ENCODE measurements around the gene MTCH2. TPM values are rescaled to one million over a fixed set of nuclear protein-coding genes. Genes with fewer than 3 reads are reported as not detected.

MTCH2 gene
- polyA plus RNA-seq, 3 donors = 22.6 to 72.4 (median 53.0) TPM

DNA sequence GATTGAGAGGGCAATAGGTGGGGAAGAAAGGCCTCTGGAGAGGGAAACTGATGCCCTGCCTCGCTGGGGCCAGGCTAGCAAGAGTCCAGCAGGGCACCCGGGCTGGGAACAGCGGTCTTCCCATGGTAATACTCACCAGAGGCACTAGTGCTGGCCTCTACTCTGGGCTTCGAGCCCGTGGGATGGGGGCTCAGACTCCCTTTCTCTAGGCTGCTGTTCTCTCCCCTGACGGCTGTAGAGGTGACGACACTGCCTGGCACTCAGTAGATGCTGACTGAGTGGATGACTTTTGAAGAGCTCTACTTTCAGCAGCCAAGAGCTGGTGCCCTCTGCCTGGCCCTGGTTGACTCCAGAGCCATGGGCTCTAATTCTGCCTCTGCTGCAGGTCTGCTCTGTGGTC, 47.3 kb downstream of the MTCH2 start:
- 61 to 79% (median 73%) methylated on average over 7 of the region's 7 CpGs for WGBS, 3 donors
- H3K27ac ChIP-seq (ENCODE audit: low read depth, low read length) = no peak overlapping the region

DNA sequence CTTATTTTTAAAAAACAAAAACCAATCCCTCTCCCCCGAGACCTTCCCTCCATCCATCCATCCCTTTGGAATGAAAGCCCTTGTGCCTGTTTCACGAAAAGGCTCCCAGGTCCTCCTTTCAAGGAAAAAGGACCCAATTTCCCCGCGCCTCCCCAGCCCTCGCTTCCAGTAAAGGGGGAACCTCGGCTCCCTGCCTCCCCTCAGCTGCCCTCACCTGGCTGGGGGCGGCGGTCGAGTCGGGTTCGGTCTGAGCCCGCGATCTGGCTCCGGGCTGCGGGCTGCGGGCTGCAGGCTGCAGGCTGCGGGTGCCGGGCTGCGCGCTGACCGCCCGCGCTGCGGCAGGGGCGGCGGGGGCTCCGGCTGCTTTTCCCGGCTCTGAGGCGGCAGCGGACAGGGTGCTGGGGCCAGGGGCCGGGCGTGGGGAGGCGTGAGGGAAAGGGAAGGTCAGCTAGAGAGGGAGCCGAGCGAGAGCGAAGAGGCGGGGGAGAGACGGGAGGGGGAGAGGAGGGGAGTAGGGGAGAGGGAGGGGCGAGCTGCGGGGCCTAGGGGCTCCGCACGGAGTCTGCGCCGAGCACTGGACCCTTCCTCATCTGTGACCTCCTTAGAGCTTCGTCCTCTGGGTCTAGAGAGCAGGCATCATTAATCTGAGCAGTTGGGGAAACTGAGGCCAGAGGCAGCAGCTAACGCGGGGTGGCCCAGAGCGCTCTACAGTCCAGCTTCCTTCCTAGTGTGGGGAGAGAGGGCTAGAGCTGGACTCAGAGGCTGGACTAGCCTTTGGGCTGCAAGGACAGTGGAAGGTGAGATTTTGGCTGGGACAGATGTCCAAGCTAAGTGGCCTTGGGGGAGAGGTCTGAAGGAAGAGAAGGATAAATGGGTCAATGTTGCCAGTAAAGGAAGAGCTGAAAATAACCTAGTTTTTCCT, 48.2 kb downstream of the MTCH2 start, which contains the start of gene C1QTNF4:
C1QTNF4 (minus strand) TSS at position 478 of the 922 bp plus-strand sequence. CDS start 3,601 bp downstream, outside the sequence.
- 3 to 5% (median 3%) methylated on average over 47 to 48 of the region's 48 CpGs for WGBS, 3 donors

DNA sequence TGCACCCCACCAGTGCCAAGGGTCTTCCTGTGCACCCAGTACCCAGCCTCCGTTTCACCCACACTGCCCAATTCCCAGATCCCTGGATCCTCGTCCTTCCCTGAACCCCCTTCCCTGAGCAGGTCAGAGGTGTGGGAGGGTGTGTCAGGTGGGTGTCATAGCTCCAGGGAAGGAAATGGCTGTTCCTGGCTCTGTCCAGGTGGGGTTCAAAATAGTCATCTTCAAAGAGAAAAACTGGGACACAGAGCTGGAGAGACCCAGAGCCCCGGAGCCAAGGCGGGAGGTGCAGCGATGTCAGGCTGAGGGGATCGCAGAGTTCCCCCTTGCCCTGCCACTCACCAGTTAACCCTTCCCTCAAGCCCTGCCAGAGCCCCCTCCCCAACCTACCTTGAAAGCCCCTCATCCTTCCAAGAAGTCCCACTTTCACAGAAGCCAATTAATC, 48.8 kb downstream of the MTCH2 start:
- 4 to 22% (median 12%) methylated on average over 5 to 6 of the region's 6 CpGs for whole genome bisulfite sequencing, 3 donors
- H3K27ac ChIP-seq (ENCODE audit: low read depth, low read length) = no peak overlapping the region

More for the DNA sequence above, 48.2 kb downstream of the MTCH2 start, which contains the start of gene C1QTNF4:
- no peak within 1 kb of the TSS for H3K27ac ChIP-seq (ENCODE audit: low read depth, low read length)

DNA sequence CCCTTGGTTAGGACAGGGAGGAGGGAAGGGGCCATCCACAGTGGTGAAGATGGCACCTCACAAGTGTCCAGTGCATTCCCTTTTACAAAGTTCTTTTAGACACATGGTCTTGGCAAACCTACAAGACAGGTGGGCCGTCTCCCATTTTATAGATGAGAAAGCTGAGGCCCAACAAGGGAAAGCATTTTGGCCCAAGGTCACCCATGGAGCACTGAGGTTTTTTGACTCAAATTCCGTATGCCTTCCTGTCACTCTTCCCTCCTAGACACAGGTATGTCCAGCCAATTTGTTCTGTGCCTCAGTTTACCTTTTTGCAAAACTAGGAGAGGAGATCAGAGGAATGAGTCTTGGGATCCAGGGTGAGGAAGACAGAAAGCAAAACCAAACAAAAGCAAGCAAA, 49.4 kb downstream of the MTCH2 start:
- H3K27ac ChIP-seq (ENCODE audit: low read depth, low read length) = no peak overlapping the region
- WGBS, 3 donors = 53 to 80% (median 76%) methylated on average over 2 of the region's 2 CpGs

DNA sequence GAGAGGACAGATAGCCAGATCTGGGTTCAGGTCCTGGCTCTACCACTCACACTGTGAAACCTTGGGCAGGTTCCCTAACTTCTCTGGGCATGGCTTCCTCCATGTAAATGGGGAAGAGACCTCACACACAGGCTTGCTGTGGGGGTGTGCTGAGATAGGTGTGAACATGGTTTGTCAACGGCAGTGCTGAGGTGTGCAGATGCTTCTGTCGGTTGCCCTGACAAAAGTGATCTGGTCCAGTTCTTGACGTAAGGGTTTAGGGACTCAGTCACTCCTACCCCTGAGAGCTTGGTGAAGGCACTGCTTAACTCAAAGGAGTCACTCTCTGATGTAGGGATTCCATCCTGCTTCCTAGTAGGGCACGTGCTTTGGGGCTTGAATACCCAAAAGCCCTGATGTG, 50.1 kb downstream of the MTCH2 start:
- WGBS, 3 donors = 58 to 69% (median 66%) methylated on average over 4 of the region's 4 CpGs
- no peak overlapping the region for H3K27ac ChIP-seq (ENCODE audit: low read depth, low read length)

DNA sequence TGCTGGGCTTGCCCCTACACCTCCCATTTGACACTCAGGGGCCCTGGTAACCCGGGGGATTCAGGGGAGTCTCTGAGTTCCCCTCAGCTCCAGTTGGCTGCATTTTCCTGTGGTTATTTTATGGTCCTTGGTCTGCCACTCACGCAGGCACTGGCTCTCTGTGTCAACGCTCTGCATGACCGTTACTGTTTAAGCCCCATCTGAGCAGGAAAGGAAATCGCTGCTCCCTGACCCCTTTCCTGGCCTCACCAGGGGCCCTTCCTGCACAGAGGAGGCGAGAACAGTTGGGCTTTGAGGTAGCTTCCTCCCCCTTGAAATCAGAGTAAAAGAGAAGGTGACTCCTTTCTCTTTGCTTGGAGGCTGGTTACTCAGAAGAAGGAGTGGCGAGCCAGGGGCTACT, 50.6 kb downstream of the MTCH2 start:
- WGBS, 3 donors = 36 to 53% (median 39%) methylated on average over 7 of the region's 7 CpGs

DNA sequence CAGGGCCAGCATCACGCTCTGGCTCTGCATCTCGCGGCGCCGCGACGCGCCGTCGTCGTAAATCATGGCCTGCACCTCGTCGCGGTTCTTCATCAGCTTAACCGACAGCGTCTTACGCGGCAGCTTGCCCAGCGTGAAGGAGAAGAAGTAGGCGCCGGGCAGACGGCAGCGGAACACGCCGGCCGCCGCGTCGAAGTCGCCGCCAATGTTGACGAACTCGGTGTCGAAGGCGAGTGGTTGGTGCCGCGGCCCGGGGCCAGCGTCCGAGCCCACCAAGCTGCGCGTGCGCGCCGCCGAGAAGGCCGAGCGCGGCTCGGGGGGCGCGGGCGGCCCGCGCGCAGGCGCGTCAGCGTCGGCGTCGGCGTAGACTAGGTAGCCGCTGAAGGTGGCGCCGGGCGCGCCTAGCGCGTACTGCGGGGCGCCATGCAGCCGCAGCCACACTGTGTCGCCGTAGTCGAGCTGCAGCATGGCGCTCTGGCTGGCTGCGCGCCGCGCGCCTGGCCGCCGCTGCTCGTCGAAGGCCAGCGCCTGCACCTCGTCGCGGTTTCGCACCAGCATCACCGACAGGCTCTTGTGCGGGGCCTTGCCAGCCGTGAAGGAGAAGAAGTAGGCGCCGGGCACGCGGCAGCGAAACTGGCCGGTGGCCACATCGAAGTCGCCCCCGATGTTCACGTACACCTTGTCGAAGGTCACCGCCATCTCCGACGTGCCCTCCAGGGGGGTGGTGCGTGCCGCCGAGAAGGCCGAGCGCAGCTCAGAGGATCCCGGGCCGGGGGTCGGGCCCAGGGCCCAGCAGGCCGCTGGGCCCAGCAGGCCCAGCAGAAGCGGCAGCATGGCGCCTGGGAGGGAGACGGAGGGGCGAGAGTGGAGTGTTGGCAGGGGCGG, 52.1 kb downstream of the MTCH2 start:
- no peak overlapping the region for H3K27ac ChIP-seq (ENCODE audit: low read depth, low read length)
- 35 to 66% (median 59%) methylated on average over 99 to 122 of the region's 122 CpGs for WGBS, 3 donors

More for the DNA sequence above, 50.6 kb downstream of the MTCH2 start:
- H3K27ac ChIP-seq (ENCODE audit: low read depth, low read length) = no peak overlapping the region

DNA sequence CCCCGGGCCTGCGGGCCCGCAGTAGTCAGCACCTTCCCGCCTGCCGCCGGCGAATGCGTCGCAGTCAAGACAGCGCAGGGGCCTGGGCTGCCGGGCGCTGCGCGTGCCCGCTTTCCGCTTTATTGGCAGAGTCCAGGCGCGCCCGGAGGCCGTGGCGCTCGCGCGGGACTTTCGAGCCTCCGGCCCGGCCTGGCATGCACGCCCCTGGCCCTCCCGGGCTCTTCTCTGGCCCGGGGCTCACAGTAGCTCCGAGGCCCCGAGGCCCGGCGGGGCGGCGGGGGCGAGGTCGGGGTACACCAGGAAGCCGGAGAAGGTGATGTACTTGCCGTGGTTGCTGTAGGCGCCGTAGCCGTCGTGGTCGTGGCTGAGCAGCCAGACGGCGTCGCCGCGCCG, 52.8 kb downstream of the MTCH2 start:
- 53 to 73% (median 65%) methylated on average over 38 to 51 of the region's 51 CpGs for WGBS, 3 donors
- H3K27ac ChIP-seq (ENCODE audit: low read depth, low read length) = no peak overlapping the region

DNA sequence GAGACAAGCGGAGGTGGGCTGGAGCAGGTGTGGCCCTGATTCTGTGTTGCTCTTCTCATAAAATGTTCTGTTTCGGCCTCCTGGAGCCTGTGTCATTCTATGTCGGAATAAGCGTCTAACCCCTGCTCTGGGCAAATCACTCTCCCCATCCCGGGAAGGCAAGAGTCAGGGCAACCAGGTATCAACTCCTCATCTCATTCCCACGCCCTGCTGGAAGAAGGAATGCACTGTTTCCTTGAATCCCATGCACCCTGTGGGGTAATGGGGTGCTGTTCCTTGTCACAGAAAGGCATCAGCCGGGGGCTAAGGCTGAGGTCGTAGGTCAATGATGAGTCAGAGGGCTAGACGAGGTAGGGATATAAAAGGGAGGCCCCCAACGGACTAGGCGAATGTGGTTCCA, 53.2 kb downstream of the MTCH2 start:
- no peak overlapping the region for H3K27ac ChIP-seq (ENCODE audit: low read depth, low read length)
- WGBS, 3 donors = 88 to 91% (median 90%) methylated on average over 11 of the region's 11 CpGs

DNA sequence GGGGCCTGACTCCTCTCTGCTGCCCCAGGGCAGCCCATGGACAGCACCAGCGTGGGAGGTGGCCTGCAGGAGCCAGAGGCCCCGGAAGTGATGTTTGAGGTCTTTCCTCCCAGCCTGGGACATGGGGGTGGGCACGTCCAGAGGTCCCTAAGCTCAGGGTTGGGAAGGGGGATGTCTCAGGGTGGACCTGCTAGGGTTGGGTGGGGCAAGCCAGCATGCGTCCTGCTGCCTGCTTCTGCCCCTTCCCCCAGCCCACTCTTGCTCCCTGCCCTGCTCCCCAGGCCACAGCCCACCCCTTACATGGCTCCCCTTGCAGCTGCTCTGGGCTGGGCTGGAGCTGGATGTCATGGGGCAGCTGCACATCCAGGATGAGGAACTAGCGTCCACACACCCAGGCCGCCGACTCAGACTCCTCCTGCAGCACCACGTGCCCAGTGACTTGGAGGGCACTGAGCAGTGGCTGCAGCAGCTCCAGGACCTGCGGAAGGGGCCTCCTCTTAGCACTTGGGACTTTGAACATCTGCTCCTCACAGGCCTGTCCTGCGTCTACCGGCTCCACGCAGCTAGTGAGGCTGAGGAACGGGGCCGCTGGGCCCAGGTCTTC, 54.5 kb downstream of the MTCH2 start:
- WGBS, 3 donors = 42 to 68% (median 44%) methylated on average over 14 of the region's 14 CpGs
- no peak overlapping the region for H3K27ac ChIP-seq (ENCODE audit: low read depth, low read length)

DNA sequence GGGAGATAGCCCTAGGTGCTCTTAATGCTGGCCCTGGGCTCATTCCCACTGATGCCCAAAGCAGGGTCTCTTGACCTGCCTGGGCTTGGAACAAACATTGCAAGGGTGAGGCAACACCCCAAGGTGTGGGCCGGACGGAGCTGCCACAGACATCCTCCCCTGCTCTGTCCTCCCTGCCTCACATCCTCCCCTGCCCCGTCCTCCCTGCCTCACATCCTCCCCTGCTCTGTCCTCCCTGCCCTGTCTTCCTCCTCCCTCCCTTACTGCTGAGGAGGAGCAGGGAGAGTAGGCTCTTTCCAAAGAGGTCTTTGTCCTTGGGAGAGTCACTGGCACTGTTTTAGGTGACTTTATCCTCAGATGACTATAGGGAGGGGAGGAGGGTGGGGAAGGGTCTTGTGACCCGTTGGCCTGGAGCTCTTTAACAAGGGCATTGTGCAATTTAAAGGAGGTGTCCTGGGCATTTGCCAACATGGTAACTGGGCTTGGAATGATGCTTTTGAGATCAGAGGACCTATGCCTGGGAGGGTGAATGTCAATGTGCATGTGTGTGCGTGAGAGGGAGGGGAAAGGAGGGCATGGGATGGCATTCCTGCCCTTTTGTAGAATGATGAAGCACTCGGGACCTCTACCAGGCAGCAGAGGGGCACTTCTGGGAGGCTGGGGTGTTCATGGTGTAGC, 55.2 kb downstream of the MTCH2 start:
- no peak overlapping the region for H3K27ac ChIP-seq (ENCODE audit: low read depth, low read length)
- 45 to 65% (median 60%) methylated on average over 6 of the region's 6 CpGs for WGBS, 3 donors

DNA sequence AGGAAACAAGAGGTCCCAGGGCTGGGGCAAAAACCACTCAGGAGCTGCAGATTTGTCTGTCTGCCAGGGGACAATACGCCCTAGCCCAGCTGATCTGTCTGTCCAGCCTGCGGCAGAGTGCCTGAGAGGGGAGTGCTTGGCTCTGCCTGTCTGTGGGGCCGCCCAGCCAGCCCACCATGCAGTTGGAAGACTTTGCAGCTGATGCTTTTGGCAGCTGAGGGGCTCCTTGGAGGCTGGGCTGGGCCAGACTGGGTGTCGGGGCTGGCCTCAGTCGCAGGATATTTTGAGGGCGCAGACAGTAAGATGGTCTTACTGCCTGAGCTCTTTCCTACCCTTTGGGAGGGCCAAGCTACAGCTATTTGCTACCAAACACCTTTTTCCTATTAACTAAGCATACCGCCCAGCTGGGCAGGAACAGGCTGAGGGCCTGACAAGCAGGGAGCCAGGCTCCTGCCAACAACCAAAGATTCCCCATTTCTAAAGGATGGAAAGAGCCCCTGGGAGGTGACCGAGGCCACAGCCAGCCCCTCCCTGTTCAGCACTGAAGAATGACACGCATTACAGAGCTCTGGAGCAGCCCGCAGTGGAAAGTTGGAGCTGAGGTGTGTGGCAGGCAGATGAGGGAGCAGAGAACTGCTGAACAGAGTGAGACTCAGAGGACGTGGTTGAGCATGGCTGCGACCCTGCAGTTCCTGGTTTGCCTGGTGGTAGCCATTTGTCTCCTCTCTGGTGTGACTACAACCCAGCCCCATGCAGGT, 56.1 kb downstream of the MTCH2 start, which contains the start of gene FAM180B:
FAM180B (plus strand) TSS at position 581 of the 758 bp plus-strand sequence; CDS start at position 672, 91 bp downstream.
- WGBS, 3 donors = 51 to 73% (median 68%) methylated on average over 12 of the region's 12 CpGs
- H3K27ac ChIP-seq (ENCODE audit: low read depth, low read length) = no peak within 1 kb of the TSS

DNA sequence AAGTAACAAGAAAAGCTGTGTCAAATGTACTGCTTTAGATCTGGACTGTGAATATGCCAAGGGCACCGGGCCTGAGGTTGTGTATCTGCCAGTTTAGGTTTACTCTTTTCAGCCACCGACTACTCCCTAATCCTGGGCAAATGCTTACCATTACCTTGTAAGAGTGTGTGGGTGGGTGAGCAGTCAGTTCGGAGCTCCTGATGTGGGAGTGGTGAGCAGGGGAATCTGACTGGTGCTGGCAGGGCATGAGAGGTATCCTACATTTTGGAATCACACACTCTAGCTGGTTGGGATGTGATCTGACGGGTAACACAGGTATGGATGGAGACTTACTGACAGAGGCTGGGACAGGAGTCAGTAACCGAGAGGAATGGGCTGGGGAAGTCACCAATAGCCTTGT, 58.5 kb downstream of the MTCH2 start:
- H3K27ac ChIP-seq (ENCODE audit: low read depth, low read length) = no peak overlapping the region
- 88 to 90% (median 90%) methylated on average over 5 of the region's 5 CpGs for WGBS, 3 donors

DNA sequence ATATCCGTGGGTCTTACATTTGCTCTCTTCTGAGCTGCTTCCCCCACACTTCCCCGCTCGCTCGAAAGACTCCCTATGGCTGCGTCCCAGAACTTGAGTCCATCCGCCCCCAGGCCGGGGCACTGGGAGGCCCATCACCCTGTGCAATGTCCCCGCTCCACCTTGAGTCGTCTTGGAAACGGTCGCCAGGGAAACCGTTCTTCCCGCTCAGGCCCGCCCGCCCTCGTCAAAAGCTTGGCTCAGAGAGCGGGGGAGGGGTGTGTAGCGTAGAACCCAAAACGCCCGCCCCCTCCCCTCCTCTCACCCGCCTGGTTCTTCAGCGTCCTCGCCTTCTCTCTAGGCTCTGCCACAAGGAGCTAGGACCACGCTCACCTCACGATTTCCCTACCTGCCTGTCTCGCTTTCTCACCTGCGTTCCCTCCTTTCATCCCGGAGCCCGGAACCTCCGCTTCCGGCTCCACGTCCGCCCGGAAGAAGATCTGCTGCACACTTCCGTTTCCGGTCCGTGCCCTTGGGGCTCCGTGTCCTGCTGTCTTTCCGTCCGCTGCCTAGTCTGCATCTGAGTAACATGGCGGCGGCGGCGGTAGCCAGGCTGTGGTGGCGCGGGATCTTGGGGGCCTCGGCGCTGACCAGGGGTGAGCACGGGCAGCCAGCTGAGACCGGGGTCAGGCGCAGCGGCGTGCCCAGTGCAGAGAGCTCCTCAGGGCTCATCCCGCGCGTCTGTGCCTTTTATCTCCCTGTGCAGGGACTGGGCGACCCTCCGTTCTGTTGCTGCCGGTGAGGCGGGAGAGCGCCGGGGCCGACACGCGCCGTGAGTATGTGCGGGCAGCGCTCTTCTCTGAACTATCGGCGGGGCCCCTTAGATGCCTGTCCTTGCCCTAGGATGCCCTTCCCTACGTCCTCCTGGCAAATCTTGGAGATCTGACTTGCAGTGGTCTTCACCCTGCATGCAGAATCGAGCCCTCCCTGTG, 63.5 kb downstream of the MTCH2 start, which contains the start of the genes KBTBD4 and NDUFS3:
KBTBD4 (minus strand) TSS at position 447 of the 971 bp plus-strand sequence; CDS start at position 428, 19 bp downstream.
NDUFS3 (plus strand) TSS at position 551 of the 971 bp plus-strand sequence; CDS start at position 569, 18 bp downstream.
- WGBS, 3 donors = 0 to 1% (median 0%) methylated on average over 64 to 72 of the region's 72 CpGs
- H3K27ac ChIP-seq (ENCODE audit: low read depth, low read length) = no peak within 1 kb of the TSS

DNA sequence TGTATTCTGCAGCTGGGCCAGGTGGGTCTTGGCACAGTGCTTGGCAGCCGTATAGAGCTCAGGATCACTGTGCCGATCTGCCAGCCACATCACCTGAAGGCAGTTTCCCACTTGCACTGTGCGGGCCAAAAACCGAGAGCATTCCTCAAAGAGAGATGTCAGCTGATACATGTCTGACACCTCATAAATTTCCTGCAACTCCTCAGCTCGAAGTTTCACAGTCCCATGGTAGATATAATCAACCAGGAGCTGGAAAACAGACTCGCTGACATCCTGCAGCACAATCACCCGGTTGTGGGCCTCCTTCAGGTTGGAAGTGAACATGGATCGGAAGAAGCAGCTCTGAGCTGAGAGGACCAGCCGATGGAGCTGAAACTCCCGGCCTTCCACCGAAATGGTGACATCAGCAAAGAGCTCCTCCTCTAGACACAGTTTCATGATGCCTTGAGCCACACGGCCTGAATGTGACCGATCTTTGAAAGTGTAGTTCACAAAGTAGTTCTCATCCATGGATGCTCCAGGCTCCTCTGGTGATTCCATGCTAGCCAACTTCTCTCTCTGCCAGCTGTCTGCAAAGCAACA, 64.8 kb downstream of the MTCH2 start:
- WGBS, 3 donors = 70 to 73% (median 71%) methylated on average over 13 of the region's 13 CpGs

More for the DNA sequence above, 64.8 kb downstream of the MTCH2 start:
- H3K27ac ChIP-seq (ENCODE audit: low read depth, low read length) = no peak overlapping the region
